Caco-2 (cell line): ENCODE data around the gene PDSS2. TPM values are rescaled to one million over a fixed set of nuclear protein-coding genes. Genes with fewer than 3 reads are reported as not detected.

Experiments used
- BruUV-seq: library from RNA; stranded (reverse); fragments of 400-500 nt; replicated peaks from 2 replicates; lab custom pipeline; 2021; lab: Mats Ljungman, UMichigan
- CTCF ChIA-PET: fragments of 300-600 bp; sonication (Branson Sonifier 250); formaldehyde crosslinking; loops from one replicate; lab custom pipeline; 2022; ENCODE audit warnings: antibody characterized with exemption; lab: Charles Lee
- POLR2A ChIA-PET: fragments of 300-600 bp; sonication (Branson Sonifier 250); formaldehyde crosslinking; loops from one replicate; lab custom pipeline; 2022; ENCODE audit warnings: antibody characterized with exemption; lab: Charles Lee
- DNase-seq, 2 experiments: peaks; one replicate each; pipeline versions ENCODE4 v3.0.0 to v3.0.0-alpha.2; 2020 to 2022
- H3K27me3 ChIP-seq: replicated peaks from 2 replicates; pipeline ENCODE4 v1.6.0; 2011; ENCODE audit warnings: low read length; ENCODE audit not compliant: control insufficient read depth, insufficient read depth
- H3K36me3 ChIP-seq: 2 replicates; pipeline ENCODE4 v1.5.1; 2011; ENCODE audit warnings: low read length; ENCODE audit not compliant: control insufficient read depth, insufficient read depth
- H3K4me1 ChIP-seq: fragments of 250-450 bp; sonication (Bioruptor Pico); 2 replicates; pipeline ENCODE4 v1.5.1; 2020; ENCODE audit warnings: mild to moderate bottlenecking
- H3K4me3 ChIP-seq: 2 replicates; pipeline ENCODE4 v1.5.1; 2011; ENCODE audit warnings: low read depth, mild to moderate bottlenecking, control low read depth, low read length
- H3K9me3 ChIP-seq: fragments of 250-450 bp; sonication (Bioruptor Pico); 2 replicates; pipeline ENCODE4 v1.5.1; 2020; ENCODE audit warnings: mild to moderate bottlenecking, moderate library complexity
- H3K27ac Mint-ChIP-seq: one replicate; pipeline ENCODE4 v1.8.0; 2022; ENCODE audit warnings: mixed read lengths; ENCODE audit not compliant: unreplicated experiment
- H3K27me3 Mint-ChIP-seq: one replicate; pipeline ENCODE4 v1.8.0; 2022; ENCODE audit warnings: mixed read lengths; ENCODE audit not compliant: insufficient read depth, unreplicated experiment
- H3K36me3 Mint-ChIP-seq: one replicate; pipeline ENCODE4 v1.8.0; 2022; ENCODE audit warnings: mild to moderate bottlenecking, mixed read lengths; ENCODE audit not compliant: insufficient read depth, unreplicated experiment
- H3K4me1 Mint-ChIP-seq: one replicate; pipeline ENCODE4 v1.8.0; 2022; ENCODE audit warnings: low read depth, mixed read lengths; ENCODE audit not compliant: unreplicated experiment
- H3K4me3 Mint-ChIP-seq: one replicate; pipeline ENCODE4 v1.8.0; 2022; ENCODE audit warnings: mild to moderate bottlenecking, moderate library complexity, mixed read lengths; ENCODE audit not compliant: unreplicated experiment
- H3K9me3 Mint-ChIP-seq: one replicate; pipeline ENCODE4 v1.8.0; 2022; ENCODE audit warnings: mixed read lengths; ENCODE audit not compliant: unreplicated experiment
- intact Hi-C: fragments of 100-400 bp; cut with micrococcal nuclease; formaldehyde crosslinking; loops from one replicate; pipeline ENCODE4 v1.10.0; 2022; ENCODE audit not compliant: unreplicated experiment
- total RNA-seq: library from RNA; stranded (reverse); gene quantifications from 2 replicates; pipeline ENCODE4 v1.2.3, GENCODE V29; 2022
- TF ChIP-seq, protein P1 (sequence below), 2 experiments: fragments of 200-600 bp in 1 of 2; IDR thresholded peaks; 1 replicate in 1 of 2; 2 replicates in 1 of 2; pipeline versions ENCODE4 v1.5.1 to v1.8.0; 2011 to 2022; ENCODE audit warnings: antibody characterized with exemption in 1 of 2, control low read depth in 1 of 2, inconsistent platforms in 1 of 2, low read depth in 1 of 2, low read length in 1 of 2, mild to moderate bottlenecking in 1 of 2, moderate library complexity in 1 of 2; ENCODE audit not compliant: insufficient read depth in 1 of 2, severe bottlenecking in 1 of 2, unreplicated experiment in 1 of 2

Gene PDSS2
- total RNA-seq, 1 experiment from 2014 or later: 10.3 TPM

DNA sequence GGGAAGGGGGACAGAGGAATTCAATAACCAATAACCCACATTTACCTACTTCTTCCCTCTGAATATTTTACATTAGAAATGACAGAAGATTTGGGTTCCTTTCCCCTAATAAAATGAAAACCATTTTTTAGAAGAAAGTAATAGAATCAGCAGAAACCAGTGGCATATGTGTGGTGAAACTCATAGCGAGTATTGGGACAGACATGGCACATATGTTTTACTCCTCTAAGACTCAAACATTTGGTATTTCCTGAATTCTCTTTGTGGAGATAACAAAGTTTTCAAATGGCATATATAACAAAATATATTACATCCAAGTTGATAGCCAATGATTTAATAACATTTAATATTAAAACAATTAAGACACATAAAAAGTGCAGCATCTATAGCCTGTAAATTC lies 331.2 kb downstream of the PDSS2 start:
- Mint-ChIP-seq H3K4me3 (no peak overlapping the region), H3K36me3 (no peaks in the 10 kb centered on the region), H3K4me1 (peaks cover 10% of the 10 kb centered on the region), H3K9me3 (no peaks in the 10 kb centered on the region), H3K27ac (no peak overlapping the region), H3K27me3 (no peaks in the 10 kb centered on the region)
- H3K27me3 ChIP-seq: no peaks in the 10 kb centered on the region
- DNase-seq: no peak
- CTCF ChIA-PET: interaction anchor here (0.6 kb wide), 1 partner anchor 561 kb away, joined by 3 read pairs; no protein-coding TSS in a partner anchor
- TF ChIP-seq, protein P1, sequence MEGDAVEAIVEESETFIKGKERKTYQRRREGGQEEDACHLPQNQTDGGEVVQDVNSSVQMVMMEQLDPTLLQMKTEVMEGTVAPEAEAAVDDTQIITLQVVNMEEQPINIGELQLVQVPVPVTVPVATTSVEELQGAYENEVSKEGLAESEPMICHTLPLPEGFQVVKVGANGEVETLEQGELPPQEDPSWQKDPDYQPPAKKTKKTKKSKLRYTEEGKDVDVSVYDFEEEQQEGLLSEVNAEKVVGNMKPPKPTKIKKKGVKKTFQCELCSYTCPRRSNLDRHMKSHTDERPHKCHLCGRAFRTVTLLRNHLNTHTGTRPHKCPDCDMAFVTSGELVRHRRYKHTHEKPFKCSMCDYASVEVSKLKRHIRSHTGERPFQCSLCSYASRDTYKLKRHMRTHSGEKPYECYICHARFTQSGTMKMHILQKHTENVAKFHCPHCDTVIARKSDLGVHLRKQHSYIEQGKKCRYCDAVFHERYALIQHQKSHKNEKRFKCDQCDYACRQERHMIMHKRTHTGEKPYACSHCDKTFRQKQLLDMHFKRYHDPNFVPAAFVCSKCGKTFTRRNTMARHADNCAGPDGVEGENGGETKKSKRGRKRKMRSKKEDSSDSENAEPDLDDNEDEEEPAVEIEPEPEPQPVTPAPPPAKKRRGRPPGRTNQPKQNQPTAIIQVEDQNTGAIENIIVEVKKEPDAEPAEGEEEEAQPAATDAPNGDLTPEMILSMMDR (IDR thresholded peaks at IDR 0.05; ENCODE audit: insufficient read depth in 1 of 2, low read depth in 1 of 2, low read length in 1 of 2, severe bottlenecking in 1 of 2, unreplicated experiment in 1 of 2): no peak
- no TSS peak for BruUV-seq
- no peaks in the 10 kb centered on the region for H3K4me1 ChIP-seq
- H3K9me3 ChIP-seq: no peaks in the 10 kb centered on the region
- H3K4me3 ChIP-seq: no peak overlapping the region
- intact Hi-C loops: no loop called here
- POLR2A ChIA-PET: no interaction called here
- H3K36me3 ChIP-seq: no peaks in the 10 kb centered on the region

DNA sequence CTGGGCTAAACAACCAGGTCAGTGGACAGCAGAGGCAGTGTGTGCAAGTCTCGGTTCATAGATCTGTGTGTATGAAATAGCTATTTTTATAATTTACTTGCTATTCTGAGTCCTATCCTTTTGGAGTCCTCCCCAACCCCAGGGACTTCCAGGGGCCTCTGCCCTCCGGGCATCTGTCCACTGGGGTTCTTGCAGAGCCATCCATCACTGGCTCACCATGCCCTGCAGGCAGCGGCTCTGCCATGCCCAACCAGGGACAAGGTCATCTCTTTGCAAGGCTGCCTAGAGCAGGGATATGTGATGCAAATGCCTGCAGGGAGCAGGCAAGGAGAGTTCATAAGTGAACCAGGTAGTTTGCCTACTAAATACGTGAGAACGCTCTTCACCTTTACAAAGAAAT lies 333.6 kb downstream of the PDSS2 start:
- TF ChIP-seq, protein P1 (IDR thresholded peaks at IDR 0.05; ENCODE audit: insufficient read depth in 1 of 2, low read depth in 1 of 2, low read length in 1 of 2, severe bottlenecking in 1 of 2, unreplicated experiment in 1 of 2): no peak
- H3K4me1 Mint-ChIP-seq: peaks cover 10% of the 10 kb centered on the region
- H3K36me3 ChIP-seq: no peaks in the 10 kb centered on the region
- ChIA-PET POLR2A (no interaction called here), CTCF (interaction anchor here (1.4 kb wide), 1 partner anchor 12 kb away, joined by 5 read pairs; no protein-coding TSS in a partner anchor)
- no peaks in the 10 kb centered on the region for H3K27me3 Mint-ChIP-seq
- 0 out of 2 replicates have a peak, but pooled peaks cover 4% of the 10 kb centered on the region for H3K4me1 ChIP-seq
- intact Hi-C loops: no loop called here
- H3K4me3 ChIP-seq: no peak overlapping the region
- H3K9me3 ChIP-seq: no peaks in the 10 kb centered on the region
- DNase-seq: no peak
- no peaks in the 10 kb centered on the region for H3K36me3 Mint-ChIP-seq
- no peak overlapping the region for H3K27ac Mint-ChIP-seq
- H3K27me3 ChIP-seq: no peaks in the 10 kb centered on the region
- no peaks in the 10 kb centered on the region for H3K9me3 Mint-ChIP-seq
- BruUV-seq: no TSS peak
- H3K4me3 Mint-ChIP-seq: no peak overlapping the region

DNA sequence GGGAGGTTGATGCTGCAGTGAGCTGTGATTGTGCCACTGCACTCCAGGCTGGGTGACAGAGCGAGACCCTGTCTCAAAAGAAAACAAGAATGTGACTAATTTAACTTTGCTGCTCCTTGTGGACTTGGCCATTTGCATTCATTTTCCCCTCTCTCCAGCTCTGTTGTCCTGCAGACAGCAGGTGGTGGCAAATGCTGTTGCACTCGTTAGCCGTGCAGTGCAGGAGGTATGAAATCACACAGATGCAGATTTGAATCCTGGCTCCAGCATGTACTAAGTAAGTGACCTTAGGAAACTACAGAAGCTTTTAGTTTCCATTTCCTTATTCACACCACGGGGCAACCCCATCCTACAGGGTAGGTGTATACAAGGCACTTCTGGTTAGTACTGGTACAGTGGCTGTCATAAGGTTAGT lies 334.4 kb downstream of the PDSS2 start:
- ChIA-PET CTCF (interaction anchor here (0.6 to 1.4 kb wide), 2 partner anchors 11 to 291 kb away, joined by 4 to 5 read pairs; no protein-coding TSS in a partner anchor), POLR2A (no interaction called here)
- H3K9me3 Mint-ChIP-seq: no peaks in the 10 kb centered on the region
- no peaks in the 10 kb centered on the region for H3K27me3 Mint-ChIP-seq
- peaks cover 10% of the 10 kb centered on the region for H3K4me1 Mint-ChIP-seq
- no TSS peak for BruUV-seq
- TF ChIP-seq, protein P1 (IDR thresholded peaks at IDR 0.05; ENCODE audit: insufficient read depth in 1 of 2, low read depth in 1 of 2, low read length in 1 of 2, severe bottlenecking in 1 of 2, unreplicated experiment in 1 of 2): no peak
- no peak overlapping the region for H3K4me3 Mint-ChIP-seq
- DNase-seq: no peak
- no peaks in the 10 kb centered on the region for H3K36me3 Mint-ChIP-seq
- Histone ChIP-seq H3K9me3 (no peaks in the 10 kb centered on the region), H3K4me1 (0 out of 2 replicates have a peak, but pooled peaks cover 4% of the 10 kb centered on the region), H3K27me3 (no peaks in the 10 kb centered on the region), H3K36me3 (no peaks in the 10 kb centered on the region), H3K4me3 (no peak overlapping the region)
- no peak overlapping the region for H3K27ac Mint-ChIP-seq
- intact Hi-C loops: no loop called here
